MM.1S (cell line): ENCODE measurements around the gene WDR1.

Source experiments
- CTCF ChIP-seq: fragments of 300-600 bp; sonication (generic); IDR thresholded peaks from 2 replicates; pipeline ENCODE4 v1.5.1; 2016; ENCODE audit warnings: antibody characterized with exemption, low read length, mixed read lengths
- EZH2 ChIP-seq: fragments of 300-600 bp; sonication (generic); optimal IDR thresholded peaks from 2 replicates; pipeline ENCODE3; 2017; ENCODE audit warnings: low read depth, mild to moderate bottlenecking, antibody characterized with exemption, low read length, mixed read lengths
- EZH2phosphoT487 ChIP-seq: fragments of 300-600 bp; sonication (generic); IDR thresholded peaks from 2 replicates; pipeline ENCODE4 v1.6.1; 2018; ENCODE audit warnings: antibody characterized with exemption, low read length

- TF ChIP-seq EZH2, result no peak
- TF ChIP-seq CTCF, result no peak
- TF ChIP-seq EZH2phosphoT487, result no peak
Measured at GRCh38 chr4:10144966-10145365, 28.4 kb upstream of the WDR1 start.
